ENCODE data around the gene GRM3.

The GRM3 gene

GRCh38 chr7:86708031-86708680 lies 64.4 kb downstream of the GRM3 start:
- H3K36me3 ChIP-seq (ENCODE audit: insufficient read depth, low read length) = no peaks in the 10 kb centered on the region
- no peak overlapping the region for H3K9ac ChIP-seq (ENCODE audit: low read length)
- no peaks in the 10 kb centered on the region for H3K4me1 ChIP-seq (ENCODE audit: insufficient read depth, low read length)
- no peak overlapping the region for H3K27ac ChIP-seq (ENCODE audit: low read depth, low read length)
- no peak overlapping the region for H3K4me3 ChIP-seq (ENCODE audit: low read depth in 1 of 2, low read length in 2 of 2)
- H3K9me3 ChIP-seq (ENCODE audit: low read length) = no peaks in the 10 kb centered on the region
- H3K27me3 ChIP-seq (ENCODE audit: control insufficient read depth in 1 of 2, insufficient read depth in 2 of 2, low read length in 2 of 2) = no peaks in the 10 kb centered on the region

GRCh38 chr7:86720306-86720705 lies 76.6 kb downstream of the GRM3 start:
- Histone ChIP-seq H3K4me3 (ENCODE audit: low read depth in 1 of 2, low read length in 2 of 2) (no peak overlapping the region), H3K4me1 (ENCODE audit: insufficient read depth, low read length) (no peaks in the 10 kb centered on the region), H3K27ac (ENCODE audit: low read depth, low read length) (no peak overlapping the region), H3K9me3 (ENCODE audit: low read length) (no peaks in the 10 kb centered on the region), H3K36me3 (ENCODE audit: insufficient read depth, low read length) (no peaks in the 10 kb centered on the region), H3K9ac (ENCODE audit: low read length) (no peak overlapping the region), H3K27me3 (ENCODE audit: control insufficient read depth in 1 of 2, insufficient read depth in 2 of 2, low read length in 2 of 2) (no peaks in the 10 kb centered on the region)

DNA sequence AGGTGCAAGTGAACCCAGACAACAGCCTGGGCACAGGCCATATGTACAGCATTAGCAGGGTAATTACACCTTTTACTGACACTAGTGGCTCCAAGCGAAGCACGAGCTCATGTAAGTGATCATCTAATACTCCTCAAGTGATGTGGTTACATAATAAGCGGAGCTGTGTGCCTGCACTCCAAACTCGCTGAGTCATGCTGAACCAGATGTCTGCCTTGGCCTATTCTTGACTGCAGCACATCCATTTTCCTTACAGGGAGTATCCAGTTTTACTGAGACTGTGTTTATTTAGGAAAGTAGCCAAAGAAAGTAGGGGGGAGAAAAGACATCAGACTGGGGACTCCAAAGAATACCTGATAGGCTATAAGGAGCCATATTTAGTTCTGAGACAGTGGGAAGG lies 90.1 kb downstream of the GRM3 start:
- no peaks in the 10 kb centered on the region for H3K4me1 ChIP-seq (ENCODE audit: insufficient read depth, low read length)
- H3K4me3 ChIP-seq (ENCODE audit: low read depth in 1 of 2, low read length in 2 of 2) = no peak overlapping the region
- no peaks in the 10 kb centered on the region for H3K36me3 ChIP-seq (ENCODE audit: insufficient read depth, low read length)
- H3K27ac ChIP-seq (ENCODE audit: low read depth, low read length) = no peak overlapping the region
- no peak overlapping the region for H3K9ac ChIP-seq (ENCODE audit: low read length)
- no peaks in the 10 kb centered on the region for H3K27me3 ChIP-seq (ENCODE audit: control insufficient read depth in 1 of 2, insufficient read depth in 2 of 2, low read length in 2 of 2)
- no peaks in the 10 kb centered on the region for H3K9me3 ChIP-seq (ENCODE audit: low read length)

- Histone ChIP-seq H3K36me3 (ENCODE audit: insufficient read depth, low read length) (no peaks in the 10 kb centered on the region), H3K27me3 (ENCODE audit: control insufficient read depth in 1 of 2, insufficient read depth in 2 of 2, low read length in 2 of 2) (no peaks in the 10 kb centered on the region), H3K4me1 (ENCODE audit: insufficient read depth, low read length) (no peaks in the 10 kb centered on the region), H3K4me3 (ENCODE audit: low read depth in 1 of 2, low read length in 2 of 2) (no peak overlapping the region), H3K9me3 (ENCODE audit: low read length) (no peaks in the 10 kb centered on the region), H3K9ac (ENCODE audit: low read length) (no peak overlapping the region), H3K27ac (ENCODE audit: low read depth, low read length) (no peak overlapping the region)
Measured at GRCh38 chr7:86745013-86745745, 101.5 kb downstream of the GRM3 start.

DNA sequence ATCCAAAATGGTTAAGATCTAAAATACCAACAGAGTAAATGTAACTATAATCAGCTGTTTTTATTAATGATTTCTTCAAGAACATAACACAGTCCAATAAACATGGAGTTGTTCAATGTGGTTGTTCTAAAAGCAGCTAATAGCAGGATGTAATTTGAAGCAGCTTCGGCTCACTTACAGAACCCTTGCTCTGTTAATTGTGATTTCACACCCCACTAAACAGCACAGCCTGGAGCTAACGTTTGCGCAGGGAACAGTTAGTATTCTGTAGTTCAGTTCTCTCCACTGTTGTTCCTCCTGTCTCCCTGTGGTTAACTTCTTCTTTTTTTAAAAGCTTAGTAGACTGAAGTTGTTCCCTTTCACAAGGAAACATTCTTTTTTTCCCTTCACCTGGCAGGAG lies 104.0 kb downstream of the GRM3 start:
- Histone ChIP-seq H3K27me3 (ENCODE audit: control insufficient read depth in 1 of 2, insufficient read depth in 2 of 2, low read length in 2 of 2) (no peaks in the 10 kb centered on the region), H3K4me1 (ENCODE audit: insufficient read depth, low read length) (no peaks in the 10 kb centered on the region), H3K36me3 (ENCODE audit: insufficient read depth, low read length) (no peaks in the 10 kb centered on the region), H3K9ac (ENCODE audit: low read length) (no peak overlapping the region), H3K9me3 (ENCODE audit: low read length) (no peaks in the 10 kb centered on the region), H3K27ac (ENCODE audit: low read depth, low read length) (no peak overlapping the region), H3K4me3 (ENCODE audit: low read depth in 1 of 2, low read length in 2 of 2) (no peak overlapping the region)

DNA sequence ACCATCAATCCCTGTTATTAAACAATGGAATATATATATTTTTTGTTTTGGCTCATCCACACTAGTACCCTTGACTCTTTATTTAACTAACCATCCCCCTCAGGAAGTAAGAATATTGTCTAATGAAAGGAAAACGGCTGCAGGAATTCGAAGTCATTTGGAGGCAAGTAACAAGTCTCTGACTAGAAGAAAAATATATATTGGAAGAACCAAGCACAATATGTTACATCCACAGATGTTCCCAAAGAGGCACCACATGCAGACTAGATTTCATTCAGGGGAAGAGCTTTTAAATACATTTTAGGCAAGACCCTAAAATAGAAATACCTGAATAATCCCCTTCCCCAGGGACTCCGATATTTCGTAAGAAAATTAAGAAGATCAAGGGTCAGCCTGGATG lies 104.5 kb downstream of the GRM3 start:
- no peaks in the 10 kb centered on the region for H3K36me3 ChIP-seq (ENCODE audit: insufficient read depth, low read length)
- H3K27ac ChIP-seq (ENCODE audit: low read depth, low read length) = no peak overlapping the region
- H3K27me3 ChIP-seq (ENCODE audit: control insufficient read depth in 1 of 2, insufficient read depth in 2 of 2, low read length in 2 of 2) = no peaks in the 10 kb centered on the region
- no peaks in the 10 kb centered on the region for H3K9me3 ChIP-seq (ENCODE audit: low read length)
- no peaks in the 10 kb centered on the region for H3K4me1 ChIP-seq (ENCODE audit: insufficient read depth, low read length)
- H3K4me3 ChIP-seq (ENCODE audit: low read depth in 1 of 2, low read length in 2 of 2) = no peak overlapping the region
- no peak overlapping the region for H3K9ac ChIP-seq (ENCODE audit: low read length)

- H3K4me1 ChIP-seq (ENCODE audit: insufficient read depth, low read length) = no peaks in the 10 kb centered on the region
- H3K27me3 ChIP-seq (ENCODE audit: control insufficient read depth in 1 of 2, insufficient read depth in 2 of 2, low read length in 2 of 2) = no peaks in the 10 kb centered on the region
- no peaks in the 10 kb centered on the region for H3K36me3 ChIP-seq (ENCODE audit: insufficient read depth, low read length)
- no peak overlapping the region for H3K27ac ChIP-seq (ENCODE audit: low read depth, low read length)
- no peak overlapping the region for H3K9ac ChIP-seq (ENCODE audit: low read length)
- no peaks in the 10 kb centered on the region for H3K9me3 ChIP-seq (ENCODE audit: low read length)
- no peak overlapping the region for H3K4me3 ChIP-seq (ENCODE audit: low read depth in 1 of 2, low read length in 2 of 2)
Measured at GRCh38 chr7:86748843-86749719, 105.4 kb downstream of the GRM3 start.

GRCh38 chr7:86749741-86750665 lies 106.3 kb downstream of the GRM3 start:
- no peak overlapping the region for H3K9ac ChIP-seq (ENCODE audit: low read length)
- no peaks in the 10 kb centered on the region for H3K27me3 ChIP-seq (ENCODE audit: control insufficient read depth in 1 of 2, insufficient read depth in 2 of 2, low read length in 2 of 2)
- no peaks in the 10 kb centered on the region for H3K4me1 ChIP-seq (ENCODE audit: insufficient read depth, low read length)
- H3K27ac ChIP-seq (ENCODE audit: low read depth, low read length) = no peak overlapping the region
- H3K9me3 ChIP-seq (ENCODE audit: low read length) = no peaks in the 10 kb centered on the region
- H3K4me3 ChIP-seq (ENCODE audit: low read depth in 1 of 2, low read length in 2 of 2) = no peak overlapping the region
- H3K36me3 ChIP-seq (ENCODE audit: insufficient read depth, low read length) = no peaks in the 10 kb centered on the region

- no peaks in the 10 kb centered on the region for H3K4me1 ChIP-seq (ENCODE audit: insufficient read depth, low read length)
- H3K27me3 ChIP-seq (ENCODE audit: control insufficient read depth in 1 of 2, insufficient read depth in 2 of 2, low read length in 2 of 2) = no peaks in the 10 kb centered on the region
- H3K9ac ChIP-seq (ENCODE audit: low read length) = no peak overlapping the region
- no peaks in the 10 kb centered on the region for H3K36me3 ChIP-seq (ENCODE audit: insufficient read depth, low read length)
- H3K9me3 ChIP-seq (ENCODE audit: low read length) = no peaks in the 10 kb centered on the region
- H3K4me3 ChIP-seq (ENCODE audit: low read depth in 1 of 2, low read length in 2 of 2) = no peak overlapping the region
- no peak overlapping the region for H3K27ac ChIP-seq (ENCODE audit: low read depth, low read length)
Measured at GRCh38 chr7:86760236-86760635, 116.5 kb downstream of the GRM3 start.

GRCh38 chr7:86762129-86762528 lies 118.4 kb downstream of the GRM3 start:
- Histone ChIP-seq H3K4me3 (ENCODE audit: low read depth in 1 of 2, low read length in 2 of 2) (no peak overlapping the region), H3K9ac (ENCODE audit: low read length) (no peak overlapping the region), H3K9me3 (ENCODE audit: low read length) (no peaks in the 10 kb centered on the region), H3K36me3 (ENCODE audit: insufficient read depth, low read length) (no peaks in the 10 kb centered on the region), H3K4me1 (ENCODE audit: insufficient read depth, low read length) (no peaks in the 10 kb centered on the region), H3K27ac (ENCODE audit: low read depth, low read length) (no peak overlapping the region), H3K27me3 (ENCODE audit: control insufficient read depth in 1 of 2, insufficient read depth in 2 of 2, low read length in 2 of 2) (no peaks in the 10 kb centered on the region)

- no peak overlapping the region for H3K9ac ChIP-seq (ENCODE audit: low read length)
- H3K4me3 ChIP-seq (ENCODE audit: low read depth in 1 of 2, low read length in 2 of 2) = no peak overlapping the region
- no peaks in the 10 kb centered on the region for H3K9me3 ChIP-seq (ENCODE audit: low read length)
- no peaks in the 10 kb centered on the region for H3K4me1 ChIP-seq (ENCODE audit: insufficient read depth, low read length)
- H3K27ac ChIP-seq (ENCODE audit: low read depth, low read length) = no peak overlapping the region
- no peaks in the 10 kb centered on the region for H3K36me3 ChIP-seq (ENCODE audit: insufficient read depth, low read length)
- H3K27me3 ChIP-seq (ENCODE audit: control insufficient read depth in 1 of 2, insufficient read depth in 2 of 2, low read length in 2 of 2) = no peaks in the 10 kb centered on the region
Measured at GRCh38 chr7:86765931-86766330, 122.2 kb downstream of the GRM3 start.
